ENCODE data around the gene CTDP1. TPM values are rescaled to one million over a fixed set of nuclear protein-coding genes. Genes with fewer than 3 reads are reported as not detected.

Gene CTDP1
- total RNA-seq, 1 experiment from 2014 or later = 12.4 TPM

GRCh38 chr18:79695856-79696850, 16.6 kb downstream of the CTDP1 start:
- DNase-seq (ENCODE audit: extremely low read depth, low read depth) = no peak

DNA sequence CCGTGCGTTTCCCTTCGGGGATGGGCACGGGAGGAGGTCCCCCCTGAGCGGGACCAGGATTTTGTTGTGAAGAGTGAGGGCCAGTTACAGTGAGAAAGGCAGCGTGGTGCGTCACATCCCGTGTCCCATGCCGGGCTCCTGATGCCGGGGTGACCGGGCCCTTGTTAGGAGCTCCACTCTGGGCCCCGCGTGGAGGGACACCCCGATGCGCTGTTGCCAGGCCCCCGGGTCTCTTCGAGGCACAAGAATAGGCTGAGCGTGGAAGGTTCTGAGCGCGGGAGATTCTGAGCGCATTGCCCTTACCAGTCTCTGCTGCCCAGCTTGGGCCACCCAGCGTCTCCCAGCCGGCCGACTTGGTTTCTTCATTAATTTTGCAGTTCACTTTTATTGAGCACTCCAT, 17.6 kb downstream of the CTDP1 start:
- no peak for DNase-seq (ENCODE audit: extremely low read depth, low read depth)

DNA sequence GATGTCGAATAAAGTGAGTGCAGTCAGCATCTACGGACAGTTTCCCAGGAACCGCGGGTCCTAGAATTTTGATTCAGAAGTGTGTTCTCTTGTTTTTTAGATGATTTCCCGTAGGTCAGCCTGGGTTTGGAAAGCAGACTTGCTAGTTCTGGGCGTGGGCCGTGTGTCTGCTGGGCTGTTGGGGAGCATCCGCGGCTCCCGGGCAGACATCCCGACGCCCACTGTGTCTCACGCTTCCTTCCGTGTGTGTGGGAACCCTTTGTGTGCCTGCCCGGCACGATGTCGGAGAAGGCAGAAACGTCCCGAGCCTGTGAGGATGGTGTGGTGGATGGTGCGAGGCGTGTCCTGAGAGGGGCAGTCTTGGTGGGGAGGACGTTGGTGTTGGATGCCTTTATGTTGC, 18.4 kb downstream of the CTDP1 start:
- DNase-seq (ENCODE audit: extremely low read depth, low read depth) = no peak

DNA sequence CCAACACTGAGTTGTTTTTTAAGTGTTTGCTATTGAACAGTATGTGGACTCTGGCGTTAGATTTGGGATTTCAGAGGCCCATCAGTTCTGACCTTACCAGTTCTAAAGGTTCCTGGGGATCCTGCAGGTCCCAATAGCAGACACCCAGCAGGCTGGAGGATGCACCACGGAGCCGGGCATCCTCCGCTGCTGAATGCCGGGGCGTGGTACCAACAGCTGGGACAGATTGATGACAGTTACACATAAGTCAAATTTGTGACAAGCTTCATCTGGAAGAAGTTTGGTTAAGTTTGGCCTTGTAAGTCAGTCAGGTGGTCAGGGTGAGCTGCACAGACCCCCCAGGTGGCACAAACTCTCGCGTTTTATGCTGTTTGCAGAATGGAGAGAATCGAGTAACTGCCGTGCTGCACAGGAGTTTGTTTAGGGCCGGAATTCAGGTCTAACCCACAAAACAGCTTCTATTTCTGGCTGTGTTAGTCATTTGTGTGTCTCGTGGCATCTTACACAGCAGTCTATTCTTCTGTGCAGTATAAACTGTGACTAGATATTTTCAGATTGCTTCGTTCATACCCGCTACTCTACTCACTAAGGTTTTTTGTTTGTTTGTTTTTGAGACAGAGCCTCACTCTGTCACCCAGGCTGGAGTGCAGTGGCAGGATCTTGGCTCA, 19.2 kb downstream of the CTDP1 start:
- DNase-seq (ENCODE audit: extremely low read depth, low read depth) = no peak

DNA sequence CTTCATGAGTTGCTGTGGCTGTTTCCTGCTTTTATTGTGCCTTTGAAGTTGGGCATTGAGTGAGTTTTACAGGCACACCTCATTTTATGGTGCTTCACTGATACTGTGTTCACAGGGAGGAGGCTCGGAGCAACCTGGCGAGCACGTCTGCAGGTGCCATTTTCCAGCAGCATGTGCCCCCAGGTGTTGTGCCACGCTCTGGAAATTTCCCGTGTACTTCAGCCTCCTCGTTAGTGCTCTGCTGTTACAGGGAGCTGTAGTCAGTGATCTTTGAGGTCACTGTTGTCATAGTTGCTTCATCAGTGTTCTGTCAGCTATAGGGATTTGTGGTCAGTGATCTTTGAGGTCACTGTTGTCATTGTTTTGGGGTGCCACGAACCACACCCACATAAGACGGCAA, 20.1 kb downstream of the CTDP1 start:
- DNase-seq (ENCODE audit: extremely low read depth, low read depth) = no peak

GRCh38 chr18:79702906-79703305, 23.3 kb downstream of the CTDP1 start:
- no peak for DNase-seq (ENCODE audit: extremely low read depth, low read depth)

- DNase-seq (ENCODE audit: extremely low read depth, low read depth) = no peak
Observed at GRCh38 chr18:79704631-79705030, 25.0 kb downstream of the CTDP1 start.

DNA sequence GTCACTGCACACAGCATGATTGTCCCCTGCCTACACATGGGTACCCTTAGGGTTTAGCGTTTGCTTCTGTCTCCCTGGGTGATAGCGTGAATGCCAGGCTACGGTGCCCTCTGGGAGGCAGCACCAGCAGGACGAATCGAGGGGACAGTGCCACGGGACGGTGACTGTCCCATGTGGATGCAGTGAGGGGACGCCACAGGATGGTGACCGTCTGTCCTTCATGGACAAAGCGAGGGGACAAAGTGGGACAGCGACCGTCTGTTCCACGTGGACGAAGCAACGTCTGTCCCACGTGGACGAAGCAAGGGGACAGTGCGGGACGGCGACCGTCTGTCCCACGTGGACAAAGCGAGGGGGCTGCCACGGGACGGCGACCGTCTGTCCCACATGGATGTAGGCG, 25.7 kb downstream of the CTDP1 start:
- no peak for DNase-seq (ENCODE audit: extremely low read depth, low read depth)

GRCh38 chr18:79706006-79706405, 26.4 kb downstream of the CTDP1 start:
- no peak for DNase-seq (ENCODE audit: extremely low read depth, low read depth)

- no peak for DNase-seq (ENCODE audit: extremely low read depth, low read depth)
Observed at GRCh38 chr18:79706658-79707057, 27.1 kb downstream of the CTDP1 start.

DNA sequence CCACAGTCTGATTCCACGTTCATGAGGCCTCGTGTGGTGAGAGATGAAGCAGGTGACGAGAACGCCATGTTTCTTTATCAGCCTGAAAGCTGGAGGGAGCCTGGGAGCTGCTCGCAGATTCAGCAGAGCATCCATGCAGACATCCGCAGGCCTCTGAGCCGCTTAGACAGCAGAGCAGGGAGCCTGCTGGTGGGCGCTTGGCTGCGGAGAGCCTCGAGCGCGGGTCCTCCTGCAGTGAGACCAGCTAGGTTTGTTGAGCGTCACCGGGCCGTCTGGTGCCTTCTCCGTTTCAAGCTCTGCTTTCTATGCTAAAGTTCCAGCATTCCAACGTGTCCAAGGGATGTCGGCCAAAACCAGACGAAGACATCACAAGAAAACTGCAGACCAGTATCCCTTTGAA, 27.6 kb downstream of the CTDP1 start:
- DNase-seq (ENCODE audit: extremely low read depth, low read depth) = no peak

DNA sequence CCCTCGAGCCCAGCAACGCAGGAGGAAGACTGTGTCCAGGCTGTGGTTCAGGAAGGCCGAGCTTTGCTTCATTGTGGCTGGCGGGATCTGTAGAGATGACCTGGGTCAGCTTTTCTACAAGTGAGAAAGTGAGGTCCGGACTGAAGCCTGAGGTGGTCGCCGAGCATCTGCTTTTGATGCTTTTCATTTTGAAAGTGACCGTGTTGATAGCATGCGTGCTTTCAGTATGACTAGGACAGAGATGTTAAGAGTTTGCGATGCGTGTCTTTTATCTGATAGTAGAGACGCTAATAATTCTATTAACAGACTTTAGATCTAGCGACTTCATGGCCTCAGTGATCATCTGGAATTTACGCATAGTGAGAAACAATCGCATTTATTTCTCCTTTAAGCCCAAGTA, 28.1 kb downstream of the CTDP1 start:
- no peak for DNase-seq (ENCODE audit: extremely low read depth, low read depth)

- no peak for DNase-seq (ENCODE audit: extremely low read depth, low read depth)
Observed at GRCh38 chr18:79708412-79708811, 28.8 kb downstream of the CTDP1 start.

DNA sequence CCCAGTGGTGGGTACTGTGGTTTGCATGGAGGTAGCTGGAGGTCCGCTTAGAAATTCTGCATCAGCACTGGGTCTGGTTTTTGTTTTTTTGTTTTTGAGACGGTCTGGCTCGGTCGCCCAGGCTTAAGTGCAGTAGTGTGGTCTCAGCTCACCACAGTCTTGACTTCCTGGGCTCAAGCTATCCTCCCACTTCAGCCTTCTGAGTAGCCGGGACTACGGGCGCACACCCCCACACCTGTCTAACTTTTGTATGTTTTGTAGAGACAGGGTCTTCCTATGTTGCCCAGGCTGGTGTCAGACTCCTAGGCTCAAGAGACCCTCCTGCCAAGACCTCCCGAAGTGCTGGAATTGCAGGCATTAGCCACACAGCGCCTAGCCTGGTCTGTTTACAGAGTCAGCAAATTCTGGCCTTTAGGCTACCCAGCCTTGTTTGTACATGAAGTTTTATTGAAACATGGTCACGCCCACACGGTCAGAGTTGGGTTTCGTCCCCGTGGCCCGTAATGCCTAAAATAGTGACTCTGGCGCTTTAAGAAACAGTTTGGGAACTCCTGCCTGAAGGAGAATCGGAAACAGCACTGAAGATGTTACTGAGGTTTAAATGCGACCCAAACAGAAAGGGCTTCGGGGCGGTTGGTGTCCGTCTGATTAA, 32.7 kb downstream of the CTDP1 start:
- DNase-seq (ENCODE audit: extremely low read depth, low read depth) = no peak

GRCh38 chr18:79713341-79713740, 33.7 kb downstream of the CTDP1 start:
- no peak for DNase-seq (ENCODE audit: extremely low read depth, low read depth)

DNA sequence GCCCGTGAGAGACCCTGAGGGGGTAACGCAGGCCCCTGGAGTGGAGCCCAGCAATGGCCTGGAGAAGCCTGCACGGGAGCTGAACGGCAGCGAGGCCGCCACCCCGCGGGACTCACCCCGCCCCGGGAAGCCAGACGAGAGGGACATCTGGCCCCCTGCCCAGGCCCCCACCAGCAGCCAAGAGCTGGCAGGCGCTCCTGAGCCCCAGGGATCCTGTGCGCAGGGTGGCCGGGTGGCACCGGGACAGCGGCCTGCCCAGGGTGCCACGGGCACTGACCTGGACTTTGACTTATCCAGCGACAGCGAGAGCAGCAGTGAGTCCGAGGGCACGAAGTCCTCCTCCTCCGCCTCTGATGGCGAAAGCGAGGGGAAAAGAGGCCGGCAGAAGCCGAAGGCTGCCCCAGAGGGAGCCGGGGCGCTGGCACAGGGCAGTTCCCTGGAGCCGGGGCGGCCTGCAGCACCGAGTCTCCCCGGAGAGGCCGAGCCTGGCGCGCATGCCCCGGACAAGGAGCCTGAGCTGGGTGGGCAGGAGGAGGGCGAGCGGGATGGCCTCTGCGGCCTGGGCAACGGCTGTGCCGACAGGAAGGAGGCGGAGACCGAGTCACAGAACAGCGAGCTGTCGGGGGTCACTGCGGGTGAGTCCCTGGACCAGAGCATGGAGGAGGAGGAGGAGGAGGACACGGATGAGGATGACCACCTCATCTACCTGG, 35.1 kb downstream of the CTDP1 start:
- no peak for DNase-seq (ENCODE audit: extremely low read depth, low read depth)

GRCh38 chr18:79715280-79715679, 35.7 kb downstream of the CTDP1 start:
- no peak for DNase-seq (ENCODE audit: extremely low read depth, low read depth)

- no peak for DNase-seq (ENCODE audit: extremely low read depth, low read depth)
Observed at GRCh38 chr18:79717059-79717458, 37.5 kb downstream of the CTDP1 start.

DNA sequence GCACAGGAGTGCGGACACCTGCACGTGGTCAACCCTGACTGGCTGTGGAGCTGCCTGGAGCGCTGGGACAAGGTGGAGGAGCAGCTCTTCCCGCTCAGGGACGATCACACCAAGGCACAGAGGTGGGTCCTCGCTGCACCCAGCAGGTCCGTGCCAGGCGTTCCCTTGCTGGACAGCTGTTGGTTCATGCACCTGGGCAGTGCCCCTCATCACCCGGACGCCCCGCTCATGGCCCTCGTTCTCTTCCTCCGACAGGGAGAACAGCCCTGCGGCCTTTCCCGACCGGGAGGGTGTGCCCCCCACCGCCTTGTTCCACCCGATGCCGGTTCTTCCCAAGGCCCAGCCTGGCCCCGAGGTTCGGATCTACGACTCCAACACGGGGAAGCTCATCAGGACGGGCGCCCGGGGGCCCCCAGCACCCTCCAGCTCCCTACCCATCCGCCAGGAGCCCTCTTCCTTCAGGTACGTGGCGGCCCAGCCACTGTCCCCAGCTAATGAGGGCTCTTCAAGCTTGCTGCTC, 38.0 kb downstream of the CTDP1 start:
- no peak for DNase-seq (ENCODE audit: extremely low read depth, low read depth)

- DNase-seq (ENCODE audit: extremely low read depth, low read depth) = no peak
Observed at GRCh38 chr18:79718126-79718525, 38.5 kb downstream of the CTDP1 start.

All from NCI-H460 (cell line).